Measurements from ENCODE around the gene MCTP1.

Gene MCTP1

DNA sequence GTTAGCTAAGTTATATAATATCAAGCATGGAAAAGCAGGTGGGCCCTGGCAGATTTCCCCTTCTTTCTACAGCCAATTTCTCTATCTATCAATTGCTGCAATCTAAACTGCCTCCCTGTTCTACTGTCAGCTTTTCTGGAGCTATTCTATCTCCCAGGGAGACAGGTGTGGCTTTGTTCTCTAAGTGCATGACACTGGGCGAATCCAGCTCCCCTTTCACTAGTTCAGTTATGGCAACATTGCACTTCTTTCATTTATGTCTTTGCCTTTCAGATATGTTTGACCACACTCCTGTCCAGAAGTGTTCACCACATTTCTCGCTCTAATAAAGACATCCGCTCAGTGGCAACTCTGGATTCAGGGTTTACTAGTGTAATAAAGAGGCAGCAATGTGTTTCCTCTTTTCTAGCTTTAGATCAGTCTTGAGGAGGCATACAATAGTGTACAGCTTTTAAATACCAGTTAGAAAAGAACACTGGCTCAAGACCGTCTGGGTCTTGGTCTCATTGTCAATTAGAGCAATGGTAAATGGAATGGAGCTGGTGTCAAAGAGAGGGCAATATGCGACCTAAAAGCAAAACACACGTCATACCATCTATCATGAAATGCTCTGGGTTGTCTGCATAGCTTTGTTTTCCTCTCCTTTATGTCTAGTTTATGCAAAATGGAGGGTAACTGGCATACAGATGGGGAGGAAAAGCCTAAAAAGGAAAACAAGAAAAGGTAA, 469.4 kb downstream of the MCTP1 start:
- no peak for FAIRE-seq
- no peak for TF ChIP-seq POLR2AphosphoS5 (IDR thresholded peaks at IDR 0.05; ENCODE audit: low read depth, low read length)
- TF ChIP-seq TAF1 (IDR thresholded peaks at IDR 0.05; ENCODE audit: borderline replicate concordance, low read depth, low read length): no peak
- no peak for TF ChIP-seq POLR2A (IDR thresholded peaks at IDR 0.05; ENCODE audit: low read depth, low read length)
- no peak for DNase-seq (ENCODE audit: insufficient read length)

GRCh38 chr5:94812232-94812631, 472.7 kb downstream of the MCTP1 start:
- DNase-seq (ENCODE audit: insufficient read length) (no peak), FAIRE-seq (no peak)
- TF ChIP-seq POLR2AphosphoS5 (IDR thresholded peaks at IDR 0.05; ENCODE audit: low read depth, low read length) (no peak), TAF1 (IDR thresholded peaks at IDR 0.05; ENCODE audit: borderline replicate concordance, low read depth, low read length) (no peak), POLR2A (IDR thresholded peaks at IDR 0.05; ENCODE audit: low read depth, low read length) (no peak)

GRCh38 chr5:94811331-94811730, 473.6 kb downstream of the MCTP1 start:
- DNase-seq (ENCODE audit: insufficient read length) (no peak), FAIRE-seq (no peak)
- TF ChIP-seq TAF1 (IDR thresholded peaks at IDR 0.05; ENCODE audit: borderline replicate concordance, low read depth, low read length) (no peak), POLR2A (IDR thresholded peaks at IDR 0.05; ENCODE audit: low read depth, low read length) (no peak), POLR2AphosphoS5 (IDR thresholded peaks at IDR 0.05; ENCODE audit: low read depth, low read length) (no peak)

DNA sequence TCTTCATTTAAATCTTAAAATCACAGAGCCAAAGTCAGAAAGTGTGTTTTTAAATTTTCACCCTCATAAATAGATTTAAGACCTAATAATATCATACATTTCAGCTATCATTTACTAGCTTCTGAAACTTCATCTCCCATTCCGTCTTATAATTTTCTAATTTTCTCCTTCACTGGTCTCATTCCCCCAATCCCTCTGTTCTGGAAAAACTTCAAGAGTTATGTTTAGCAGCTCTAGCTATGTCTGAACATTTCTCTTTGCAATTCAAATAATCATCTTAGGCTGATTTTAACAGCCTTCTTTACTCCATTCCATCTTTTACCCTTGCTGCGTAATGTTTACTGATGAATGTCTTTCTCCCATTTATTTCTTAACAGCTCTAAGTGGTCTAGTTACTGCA, 474.0 kb downstream of the MCTP1 start:
- DNase-seq (ENCODE audit: insufficient read length) (no peak), FAIRE-seq (no peak)
- TF ChIP-seq POLR2A (IDR thresholded peaks at IDR 0.05; ENCODE audit: low read depth, low read length): no peak

DNA sequence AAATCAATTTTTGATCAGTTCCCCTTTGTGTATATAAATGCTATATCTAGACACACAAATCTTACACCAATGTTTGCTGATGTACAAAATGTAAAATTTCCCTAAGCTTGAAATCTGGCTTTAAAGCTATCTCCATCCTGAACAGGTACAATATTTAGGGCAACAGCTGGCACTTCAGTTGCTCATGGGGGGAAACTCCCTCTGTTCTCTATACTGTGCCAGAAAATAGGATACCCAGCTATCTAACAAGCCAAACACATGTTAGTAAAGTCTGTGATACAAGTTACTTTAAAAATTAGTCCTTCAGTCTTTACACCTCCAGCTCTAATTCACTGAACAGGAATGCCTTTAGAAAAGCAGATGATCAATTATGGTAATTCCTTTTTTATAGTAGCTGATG, 474.6 kb downstream of the MCTP1 start:
- FAIRE-seq (no peak), DNase-seq (ENCODE audit: insufficient read length) (no peak)
- no peak for TF ChIP-seq TAF1 (IDR thresholded peaks at IDR 0.05; ENCODE audit: borderline replicate concordance, low read depth, low read length)
- no peak for TF ChIP-seq POLR2AphosphoS5 (IDR thresholded peaks at IDR 0.05; ENCODE audit: low read depth, low read length)
- TF ChIP-seq POLR2A (IDR thresholded peaks at IDR 0.05; ENCODE audit: low read depth, low read length): no peak

DNA sequence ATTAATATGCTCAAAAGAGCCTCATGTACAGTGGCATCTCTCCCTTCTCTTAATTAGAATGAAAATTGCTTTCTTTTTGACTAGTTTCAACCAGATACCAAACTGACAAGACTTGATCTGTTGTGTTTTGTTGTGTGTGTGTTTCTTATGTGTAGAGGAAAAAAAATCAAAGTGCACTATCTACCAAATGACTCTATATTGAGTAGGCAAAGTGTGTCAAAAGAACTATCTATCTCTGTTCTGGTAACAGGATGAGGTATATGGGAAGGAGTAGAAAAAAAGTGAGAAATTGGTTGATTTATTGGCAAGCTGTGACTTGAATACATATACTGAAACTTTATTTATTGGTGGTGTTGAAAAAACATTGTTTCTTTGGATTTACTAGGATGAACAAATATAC, 476.4 kb downstream of the MCTP1 start:
- no peak for FAIRE-seq
- TF ChIP-seq POLR2AphosphoS5 (IDR thresholded peaks at IDR 0.05; ENCODE audit: low read depth, low read length): no peak
- TF ChIP-seq POLR2A (IDR thresholded peaks at IDR 0.05; ENCODE audit: low read depth, low read length): no peak
- TF ChIP-seq TAF1 (IDR thresholded peaks at IDR 0.05; ENCODE audit: borderline replicate concordance, low read depth, low read length): no peak

DNA sequence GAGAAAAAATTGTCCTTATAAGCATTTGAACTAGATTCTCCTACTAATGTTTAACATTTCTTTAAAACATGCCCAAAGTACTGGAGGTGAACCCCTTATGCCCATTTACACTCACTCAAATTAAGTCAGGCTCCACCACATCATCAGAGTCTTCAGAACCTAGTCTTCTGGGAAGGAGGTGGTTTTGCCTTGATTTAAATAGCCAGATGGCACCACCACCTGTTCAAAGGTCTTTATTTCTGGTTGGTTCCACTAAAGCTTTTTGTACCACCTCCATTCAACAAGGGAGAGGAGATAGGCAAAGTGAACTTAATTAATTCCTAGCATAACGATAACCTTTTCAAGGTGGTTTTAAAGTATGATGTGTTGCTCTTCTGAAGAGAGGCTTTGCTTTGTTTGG, 476.9 kb downstream of the MCTP1 start:
- DNase-seq (ENCODE audit: insufficient read length): no peak
- no peak for FAIRE-seq
- TF ChIP-seq POLR2A (IDR thresholded peaks at IDR 0.05; ENCODE audit: low read depth, low read length) (no peak), TAF1 (IDR thresholded peaks at IDR 0.05; ENCODE audit: borderline replicate concordance, low read depth, low read length) (no peak), POLR2AphosphoS5 (IDR thresholded peaks at IDR 0.05; ENCODE audit: low read depth, low read length) (no peak)

More for the DNA sequence above, 476.4 kb downstream of the MCTP1 start:
- DNase-seq (ENCODE audit: insufficient read length): no peak

GRCh38 chr5:94802450-94802849, 482.4 kb downstream of the MCTP1 start:
- TF ChIP-seq TAF1 (IDR thresholded peaks at IDR 0.05; ENCODE audit: borderline replicate concordance, low read depth, low read length): no peak
- TF ChIP-seq POLR2A (IDR thresholded peaks at IDR 0.05; ENCODE audit: low read depth, low read length): no peak
- no peak for TF ChIP-seq POLR2AphosphoS5 (IDR thresholded peaks at IDR 0.05; ENCODE audit: low read depth, low read length)
- DNase-seq (ENCODE audit: insufficient read length): no peak
- FAIRE-seq: no peak

GRCh38 chr5:94796586-94796985, 488.3 kb downstream of the MCTP1 start:
- no peak for FAIRE-seq
- no peak for DNase-seq (ENCODE audit: insufficient read length)

DNA sequence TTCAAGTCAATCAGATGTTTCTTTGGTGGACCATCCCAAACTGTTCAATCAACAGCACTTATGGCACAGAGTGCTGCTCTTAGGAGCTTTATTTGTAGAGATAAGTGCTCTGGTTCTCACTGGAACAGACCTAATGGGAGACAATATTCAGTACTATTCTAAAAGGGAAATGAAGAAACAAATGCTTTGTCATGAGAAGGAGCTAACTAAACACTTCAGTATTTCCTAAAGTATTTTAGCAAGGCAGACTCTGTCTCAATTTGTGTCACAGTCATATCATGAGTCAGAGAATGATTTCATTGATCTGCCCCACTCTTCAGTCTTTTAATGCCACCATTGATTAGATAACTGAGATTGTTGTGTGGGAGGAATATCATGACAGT, 491.1 kb downstream of the MCTP1 start:
- DNase-seq (ENCODE audit: insufficient read length): no peak
- TF ChIP-seq TAF1 (IDR thresholded peaks at IDR 0.05; ENCODE audit: borderline replicate concordance, low read depth, low read length): no peak
- TF ChIP-seq POLR2AphosphoS5 (IDR thresholded peaks at IDR 0.05; ENCODE audit: low read depth, low read length): no peak
- TF ChIP-seq POLR2A (IDR thresholded peaks at IDR 0.05; ENCODE audit: low read depth, low read length): no peak
- peak; percentile 60 for FAIRE-seq

More at GRCh38 chr5:94796586-94796985, 488.3 kb downstream of the MCTP1 start:
- no peak for TF ChIP-seq POLR2AphosphoS5 (IDR thresholded peaks at IDR 0.05; ENCODE audit: low read depth, low read length)
- no peak for TF ChIP-seq TAF1 (IDR thresholded peaks at IDR 0.05; ENCODE audit: borderline replicate concordance, low read depth, low read length)
- TF ChIP-seq POLR2A (IDR thresholded peaks at IDR 0.05; ENCODE audit: low read depth, low read length): no peak

GRCh38 chr5:94793113-94793815, 491.6 kb downstream of the MCTP1 start:
- TF ChIP-seq POLR2A (IDR thresholded peaks at IDR 0.05; ENCODE audit: low read depth, low read length): no peak
- no peak for TF ChIP-seq TAF1 (IDR thresholded peaks at IDR 0.05; ENCODE audit: borderline replicate concordance, low read depth, low read length)
- no peak for TF ChIP-seq POLR2AphosphoS5 (IDR thresholded peaks at IDR 0.05; ENCODE audit: low read depth, low read length)
- peak; percentile 83 for FAIRE-seq
- peak; percentile 21 for DNase-seq (ENCODE audit: insufficient read length)

GRCh38 chr5:94791829-94792228, 493.1 kb downstream of the MCTP1 start:
- FAIRE-seq (no peak), DNase-seq (ENCODE audit: insufficient read length) (no peak)
- TF ChIP-seq POLR2AphosphoS5 (IDR thresholded peaks at IDR 0.05; ENCODE audit: low read depth, low read length) (no peak), TAF1 (IDR thresholded peaks at IDR 0.05; ENCODE audit: borderline replicate concordance, low read depth, low read length) (no peak), POLR2A (IDR thresholded peaks at IDR 0.05; ENCODE audit: low read depth, low read length) (no peak)
